NAMALWA (cell line): Measurements from ENCODE around the gene ZNF264.
A peak's percentile ranks its signal among the peaks of the same experiment; 100 is the strongest.
"Not testable (repeated sequence)": the region's sequence is repeated elsewhere in the genome, so short reads cannot be mapped to it uniquely, and the experiment has no call there.

Experiments used
- DNase-seq: peaks from one replicate; pipeline ENCODE4 v3.0.0-alpha.2; 2015; ENCODE audit warnings: low spot score

The ZNF264 gene

DNA sequence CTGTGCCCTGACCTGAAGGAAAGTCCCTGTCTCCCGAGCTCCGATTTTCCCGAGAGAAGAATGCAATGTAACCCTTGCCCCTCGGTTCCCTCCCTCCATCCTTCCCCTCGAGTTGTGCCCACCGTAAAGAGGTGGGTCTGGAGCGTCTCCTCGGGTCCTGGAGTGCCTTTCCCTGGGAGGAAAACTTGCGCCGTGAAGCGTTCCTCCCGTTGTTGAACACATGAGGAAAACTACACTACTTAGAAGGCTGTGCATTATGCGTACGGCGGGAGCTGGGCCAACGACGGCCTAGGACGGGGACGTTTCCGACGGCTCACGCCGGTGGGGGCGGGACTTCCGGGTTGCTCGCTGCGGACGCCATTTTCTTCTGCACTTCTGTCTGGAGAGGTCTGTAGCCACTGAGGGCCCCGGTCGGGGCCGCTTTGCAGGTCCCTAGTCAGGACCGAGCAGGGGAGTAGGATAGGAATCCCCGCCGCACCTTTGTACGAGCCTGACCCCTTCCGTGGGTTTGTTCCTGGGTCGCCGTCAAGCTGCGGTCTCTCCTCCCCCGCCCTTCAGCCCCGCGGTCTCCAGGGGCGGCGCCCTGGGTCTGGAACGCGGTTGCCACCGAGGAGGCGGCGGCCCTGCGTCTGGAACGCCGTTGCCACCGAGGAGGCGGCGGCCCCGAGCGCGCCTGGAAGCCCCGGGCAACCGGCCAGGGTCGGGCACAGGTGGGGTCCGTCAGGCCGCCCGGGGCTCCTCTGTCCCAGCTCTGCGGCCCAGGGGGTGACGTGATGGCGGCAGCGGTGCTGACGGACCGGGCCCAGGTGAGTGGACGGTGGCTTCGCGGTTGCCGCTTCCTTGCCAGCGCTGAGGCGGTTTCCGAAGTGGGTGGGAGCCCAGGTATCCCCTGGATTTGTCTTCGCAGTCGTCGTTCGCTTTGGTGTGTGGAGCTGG lies at the start of gene ZNF264:
Gene ZNF264 (plus strand): TSS at position 360 of the 936 bp plus-strand sequence. CDS start 414 bp downstream, at position 774.
- peak; percentile 83 for DNase-seq

GRCh38 chr19:57141699-57142098 lies 49.6 kb upstream of the ZNF264 start:
- no peak for DNase-seq

DNA sequence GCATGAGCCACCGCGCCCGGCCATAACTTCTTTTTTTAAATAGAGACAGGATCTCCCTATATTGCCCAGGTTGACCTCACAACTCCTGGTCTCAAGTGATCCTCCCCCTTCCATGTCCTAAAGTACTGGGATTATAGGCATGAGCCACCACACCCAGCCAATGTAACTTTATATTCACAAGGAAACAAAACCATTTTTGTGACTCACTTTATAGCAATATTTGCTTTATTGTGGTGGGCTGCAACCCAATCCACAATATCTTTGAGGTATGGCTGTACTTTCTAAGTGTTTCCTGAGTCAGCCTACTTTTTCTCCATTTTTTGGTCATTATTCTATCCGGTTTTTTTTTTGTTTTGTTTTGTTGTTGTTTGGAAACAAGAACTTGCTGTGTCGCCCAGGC lies 38.4 kb upstream of the ZNF264 start:
- no peak for DNase-seq

DNA sequence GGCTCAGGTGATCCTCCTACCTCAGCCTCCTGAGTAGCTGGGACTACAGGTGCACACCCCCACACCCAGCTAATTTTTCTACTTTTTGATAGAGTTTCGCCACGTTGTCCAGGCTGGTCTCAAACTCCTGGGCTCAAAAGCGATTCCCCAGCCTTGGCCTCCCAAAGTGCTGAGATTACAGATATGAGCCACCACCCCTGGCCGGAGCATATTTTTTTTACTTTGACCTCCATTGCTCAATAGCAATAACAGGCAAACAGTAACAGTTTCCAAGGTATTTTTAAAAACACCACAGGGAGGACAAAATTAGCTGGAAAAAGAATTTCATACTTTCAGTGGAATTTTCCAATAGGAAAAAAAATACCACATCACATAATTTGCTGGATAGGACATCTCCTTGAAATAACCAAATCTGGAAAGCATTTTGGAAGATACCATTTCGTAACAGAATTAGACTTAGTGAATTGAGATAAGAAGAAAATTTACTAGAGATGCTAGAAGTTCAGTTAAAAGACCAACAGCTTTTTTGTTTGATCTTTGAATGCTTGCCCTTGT lies 29.2 kb upstream of the ZNF264 start:
- DNase-seq = no peak

DNA sequence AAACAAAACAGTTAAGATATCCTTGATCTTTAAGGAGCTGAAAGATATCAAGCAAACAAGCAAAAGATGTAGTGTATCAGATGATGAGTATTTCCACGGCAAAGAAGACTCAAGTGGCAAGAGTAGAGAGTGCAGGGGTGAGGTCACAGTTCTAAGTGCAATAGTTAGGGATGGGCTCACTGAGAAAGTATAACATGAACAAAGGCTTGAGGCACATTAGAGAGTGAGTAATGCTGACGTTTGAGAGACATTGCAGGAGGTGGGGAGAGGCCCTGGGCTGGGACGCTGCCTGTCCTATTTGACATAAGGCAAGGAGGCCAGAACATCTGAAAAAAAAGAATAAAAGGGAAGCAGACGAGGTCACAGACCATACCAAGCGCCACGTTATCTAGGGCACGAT lies 25.5 kb upstream of the ZNF264 start:
- DNase-seq = no peak

DNA sequence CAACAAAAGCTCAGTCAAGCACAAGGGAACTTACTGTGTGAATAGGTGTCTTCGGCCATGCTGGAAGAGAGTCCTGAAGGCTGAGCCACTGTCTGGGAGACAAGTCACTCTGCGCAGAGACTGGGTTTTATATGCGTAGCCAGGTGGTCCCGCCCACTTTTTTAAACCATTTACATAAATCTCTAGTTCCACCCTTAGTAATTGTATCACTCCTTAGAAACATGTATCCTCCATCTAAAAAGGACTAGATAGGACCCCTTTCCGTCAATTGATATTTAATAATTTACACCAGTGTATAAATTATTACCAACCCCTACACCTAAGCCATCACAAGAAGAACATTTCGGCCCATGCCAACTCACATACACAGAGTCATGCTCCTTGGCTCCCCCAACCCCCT lies 23.9 kb upstream of the ZNF264 start, which contains the start of gene DUXA:
Gene DUXA (minus strand): TSS at position 101 of the 400 bp plus-strand sequence. CDS start 42 bp downstream, at position 59.
- no peak for DNase-seq

DNA sequence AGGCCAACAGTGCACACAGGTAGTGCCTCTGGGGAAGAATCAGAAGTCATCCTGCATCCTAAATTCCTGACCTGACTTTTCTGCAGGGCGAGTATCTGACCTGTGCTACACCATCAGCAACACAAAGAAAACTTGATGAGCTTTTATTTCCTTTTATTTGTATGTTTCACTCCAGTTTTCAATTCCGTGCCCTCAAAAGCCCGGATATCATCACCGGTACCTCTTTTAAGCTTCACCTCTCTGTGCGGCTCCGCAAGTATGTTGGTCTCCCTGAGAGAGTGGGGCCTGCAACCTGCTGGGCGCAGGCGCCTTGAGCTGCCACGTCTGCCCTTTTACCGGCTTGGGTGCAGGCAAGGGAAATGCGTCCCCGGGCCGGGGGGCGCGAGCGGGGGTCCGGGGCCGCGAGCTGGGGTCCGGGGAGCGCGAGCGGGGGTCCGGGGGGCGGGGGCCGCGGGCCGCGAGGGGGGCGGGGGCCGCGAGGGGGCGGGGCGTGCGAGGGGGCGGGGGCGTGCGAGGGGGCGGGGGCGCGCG lies 19.7 kb upstream of the ZNF264 start:
- no peak for DNase-seq

DNA sequence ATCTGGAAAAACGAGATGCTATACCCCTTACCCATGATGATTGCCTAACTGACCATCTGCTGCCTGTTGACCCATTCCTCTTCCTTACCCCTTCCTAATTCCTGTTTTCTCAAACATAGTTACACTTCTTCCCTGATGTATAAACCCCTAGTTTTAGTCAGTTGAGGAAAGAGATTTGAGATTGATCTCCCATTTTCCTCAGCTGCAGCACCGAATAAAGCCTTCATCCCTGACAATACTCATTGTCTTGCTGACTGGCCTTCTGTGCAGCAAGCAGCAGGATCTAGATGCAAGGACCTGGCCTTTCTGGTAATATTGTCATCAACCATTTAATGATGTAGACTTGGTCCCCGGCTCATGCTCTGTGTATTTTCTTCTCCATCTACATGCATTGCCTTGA lies 999 bp upstream of the ZNF264 start:
- no peak for DNase-seq

- DNase-seq = no peak
Observed at GRCh38 chr19:57192077-57192420, 749 bp downstream of the ZNF264 start.

DNA sequence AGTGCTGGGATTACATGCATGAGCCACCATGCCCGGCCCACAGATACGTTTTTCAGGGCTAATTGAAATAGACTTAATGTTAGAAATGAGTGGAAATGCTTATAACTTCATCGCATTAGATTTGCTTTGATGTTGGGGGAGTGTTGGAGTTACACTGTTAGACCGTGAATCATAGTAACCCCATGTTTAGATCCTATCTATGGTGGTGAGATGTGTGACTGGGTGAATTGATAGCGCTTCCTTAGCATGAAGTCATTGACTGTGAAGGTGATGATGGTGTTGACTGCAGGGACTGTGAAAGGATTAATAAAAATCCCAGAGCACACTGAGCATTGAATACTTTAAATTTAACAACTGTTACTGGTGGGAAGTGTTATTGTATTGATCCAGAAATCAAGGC lies 1.7 kb downstream of the ZNF264 start:
- no peak for DNase-seq

GRCh38 chr19:57197874-57198273 lies 6.6 kb downstream of the ZNF264 start:
- not testable (repeated sequence) for DNase-seq

DNA sequence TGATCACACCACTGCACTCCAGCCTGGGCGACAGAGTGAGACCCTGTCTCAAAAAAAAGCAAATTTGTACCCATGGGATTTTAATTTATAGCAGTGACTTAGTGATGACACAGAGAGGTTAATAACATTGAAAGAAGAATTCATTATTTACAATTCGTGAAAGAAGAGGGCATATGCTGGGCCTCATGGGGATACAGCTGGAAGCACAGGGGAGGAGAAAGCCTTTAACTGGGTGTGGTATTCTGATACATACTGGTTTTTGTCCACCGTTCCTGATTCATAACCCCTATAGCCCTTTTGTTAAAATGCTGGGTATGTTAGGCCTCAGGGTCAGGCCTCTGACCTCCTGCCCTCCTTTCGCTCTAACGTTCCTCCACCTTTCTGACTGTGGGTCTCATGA lies 10.9 kb downstream of the ZNF264 start:
- no peak for DNase-seq

- DNase-seq = no peak
Observed at GRCh38 chr19:57210381-57210780, 19.1 kb downstream of the ZNF264 start.

DNA sequence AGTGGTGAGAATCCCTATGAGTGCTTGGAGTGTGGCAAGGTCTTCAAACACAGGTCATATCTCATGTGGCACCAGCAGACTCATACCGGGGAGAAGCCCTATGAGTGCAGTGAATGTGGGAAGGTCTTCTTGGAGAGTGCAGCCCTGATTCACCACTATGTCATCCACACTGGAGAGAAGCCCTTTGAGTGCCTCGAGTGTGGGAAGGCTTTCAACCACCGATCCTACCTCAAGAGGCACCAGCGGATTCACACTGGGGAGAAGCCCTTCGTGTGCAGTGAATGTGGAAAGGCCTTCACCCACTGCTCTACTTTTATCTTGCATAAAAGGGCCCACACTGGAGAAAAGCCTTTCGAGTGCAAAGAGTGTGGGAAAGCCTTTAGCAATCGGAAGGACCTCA lies 20.8 kb downstream of the ZNF264 start:
- no peak for DNase-seq

DNA sequence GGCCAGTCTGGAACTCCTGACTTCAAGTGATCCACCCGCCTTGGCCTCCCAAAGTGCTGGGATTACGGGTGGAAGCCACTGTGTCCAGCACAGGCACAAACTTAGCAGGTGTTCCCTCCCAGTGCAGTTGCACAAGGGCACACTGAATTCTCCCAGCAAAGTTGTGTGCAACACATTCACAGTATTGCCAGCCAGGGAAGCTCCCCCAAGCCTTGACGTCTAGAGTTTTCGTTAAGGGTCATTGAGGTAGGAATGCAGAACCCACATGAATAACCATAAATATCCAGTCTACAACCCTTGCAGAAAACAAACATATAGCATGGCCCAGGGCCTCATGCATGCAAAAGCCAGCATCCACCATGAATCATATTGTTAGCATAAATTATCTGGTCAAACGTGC lies 36.2 kb downstream of the ZNF264 start:
- DNase-seq = no peak

DNA sequence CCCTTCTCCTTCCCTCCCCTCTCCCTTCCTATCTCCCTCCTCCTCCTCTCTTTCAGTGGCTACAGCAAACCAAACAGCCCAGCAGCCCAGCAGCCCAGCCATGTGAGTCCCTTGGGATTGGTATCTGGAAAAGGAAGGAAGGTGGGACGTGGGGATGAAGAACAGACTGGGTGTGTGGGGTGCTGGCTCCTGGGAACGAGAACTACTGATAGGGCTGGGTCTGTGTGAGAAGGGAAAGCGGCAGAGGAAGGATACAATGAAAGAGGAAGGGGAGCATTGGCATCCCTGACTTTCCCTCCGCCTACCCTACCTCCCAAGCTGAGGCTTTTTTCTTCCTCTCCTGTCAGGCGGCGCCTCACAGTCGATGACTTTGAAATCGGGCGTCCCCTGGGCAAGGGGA lies 40.4 kb downstream of the ZNF264 start:
- no peak for DNase-seq

DNA sequence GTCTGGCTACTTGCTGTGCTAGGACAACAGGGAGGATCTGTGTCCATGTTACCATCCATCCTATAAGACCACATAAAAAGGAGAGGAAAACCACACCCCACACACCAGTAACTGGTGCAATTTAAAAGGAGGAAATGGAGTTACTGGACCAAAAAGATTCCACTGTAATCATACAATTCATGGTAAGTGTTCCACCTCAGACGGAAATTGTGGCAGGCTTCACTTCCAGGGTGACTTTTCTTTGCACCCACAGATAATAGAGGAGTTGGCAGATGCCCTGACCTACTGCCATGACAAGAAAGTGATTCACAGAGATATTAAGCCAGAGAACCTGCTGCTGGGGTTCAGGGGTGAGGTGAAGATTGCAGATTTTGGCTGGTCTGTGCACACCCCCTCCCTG lies 41.9 kb downstream of the ZNF264 start:
- DNase-seq = no peak

- DNase-seq = no peak
Observed at GRCh38 chr19:57239982-57240310, 48.6 kb downstream of the ZNF264 start.

DNA sequence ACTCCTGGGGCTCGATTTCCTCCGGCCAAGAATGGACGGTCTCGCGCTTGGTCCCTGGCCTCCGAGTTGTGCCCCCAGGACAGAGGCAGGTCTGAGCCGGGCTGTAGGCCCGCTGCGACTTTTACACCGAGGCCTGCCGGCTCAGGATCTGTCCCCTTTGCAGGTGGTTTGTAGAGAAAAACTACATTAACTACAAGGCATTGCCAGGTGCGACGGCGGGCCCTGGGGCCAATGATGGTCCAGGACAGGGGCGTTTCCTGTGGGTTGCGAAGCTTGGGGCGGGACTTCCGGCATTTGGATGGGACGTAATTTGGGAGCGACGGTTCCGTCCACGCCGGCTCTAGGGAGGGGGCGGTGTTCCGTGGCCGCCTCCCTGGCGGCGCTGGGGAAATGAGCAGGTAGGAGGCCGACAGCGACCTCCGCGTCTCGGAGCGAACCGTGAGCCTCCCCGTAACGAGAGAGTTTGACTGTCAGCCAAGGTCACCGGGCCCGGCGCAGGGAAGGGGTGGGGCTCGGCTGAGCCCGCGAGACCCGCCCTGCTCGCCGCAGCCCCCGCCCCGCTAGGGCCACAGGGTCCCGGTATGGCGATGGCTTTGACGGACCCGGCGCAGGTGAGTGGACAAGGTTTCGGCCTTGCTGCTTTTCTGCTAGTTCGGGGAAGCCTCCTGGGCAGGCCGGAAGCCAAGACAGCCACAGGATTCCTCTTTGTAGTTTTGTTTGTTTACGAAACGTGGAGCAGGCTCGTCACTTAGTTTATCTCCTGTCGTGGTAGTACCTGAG lies 49.2 kb downstream of the ZNF264 start, which contains the start of gene ZNF805:
Gene ZNF805 (plus strand): TSS at position 322 of the 780 bp plus-strand sequence. CDS start 260 bp downstream, at position 582.
- DNase-seq = peak; percentile 96

DNA sequence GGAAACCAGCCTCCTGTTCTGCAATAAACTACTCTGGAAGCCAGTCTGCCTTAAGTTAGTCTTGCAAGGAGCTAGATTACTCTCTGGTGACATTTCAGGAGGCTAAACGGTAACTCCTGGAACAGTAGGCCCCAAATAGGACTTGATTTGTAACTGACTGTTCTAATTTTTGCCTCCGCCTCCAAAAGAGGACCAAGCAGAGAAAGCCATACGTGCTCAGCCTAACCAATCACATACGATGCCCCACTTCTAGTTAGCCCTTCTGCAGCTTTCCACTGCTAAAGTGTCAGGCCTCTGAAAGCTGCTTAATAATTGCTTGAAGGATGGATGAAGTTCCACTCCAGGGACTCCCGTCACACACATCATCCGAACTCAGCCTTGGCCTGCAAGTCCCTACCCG lies 49.9 kb downstream of the ZNF264 start:
- peak; percentile 30 for DNase-seq

DNA sequence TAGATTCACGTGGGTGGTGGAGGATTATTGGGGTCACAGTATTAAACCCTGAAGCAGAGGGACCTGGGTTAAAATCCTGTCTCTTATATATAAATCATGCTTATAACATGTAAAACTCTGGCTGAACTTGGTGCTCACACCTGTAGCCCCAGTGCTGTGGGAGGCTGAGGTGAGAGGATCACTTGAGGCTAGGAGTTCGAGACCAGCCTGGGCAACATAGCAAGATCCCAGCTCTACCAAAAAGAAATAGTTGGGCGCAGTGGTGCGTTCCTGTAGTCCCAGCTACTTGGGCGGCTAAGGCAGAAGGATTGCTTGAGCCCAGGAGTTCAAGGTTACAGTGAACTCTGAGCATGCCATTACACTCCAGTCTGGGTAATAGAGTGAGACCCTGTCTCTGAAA lies 51.5 kb downstream of the ZNF264 start:
- DNase-seq = no peak

DNA sequence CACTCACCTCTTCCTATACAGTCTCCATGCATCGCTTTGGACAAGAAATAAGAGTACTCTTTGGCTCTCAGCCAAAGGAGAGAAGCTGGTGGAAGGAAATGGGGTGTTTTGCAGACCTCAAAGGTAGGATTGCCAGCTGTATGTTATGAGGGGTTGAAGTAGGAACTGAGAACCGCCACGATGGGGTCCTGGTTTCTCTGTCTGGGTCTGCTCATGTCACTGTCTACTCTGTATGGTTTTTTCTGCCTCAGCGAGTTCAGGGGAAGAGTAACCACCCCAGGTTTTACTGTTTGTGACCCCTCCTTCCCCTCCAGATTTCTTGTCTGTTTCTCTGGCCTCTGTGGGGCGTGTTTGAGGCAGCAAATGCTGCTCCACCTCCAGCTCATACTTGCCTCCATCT lies 53.2 kb downstream of the ZNF264 start:
- DNase-seq = no peak

DNA sequence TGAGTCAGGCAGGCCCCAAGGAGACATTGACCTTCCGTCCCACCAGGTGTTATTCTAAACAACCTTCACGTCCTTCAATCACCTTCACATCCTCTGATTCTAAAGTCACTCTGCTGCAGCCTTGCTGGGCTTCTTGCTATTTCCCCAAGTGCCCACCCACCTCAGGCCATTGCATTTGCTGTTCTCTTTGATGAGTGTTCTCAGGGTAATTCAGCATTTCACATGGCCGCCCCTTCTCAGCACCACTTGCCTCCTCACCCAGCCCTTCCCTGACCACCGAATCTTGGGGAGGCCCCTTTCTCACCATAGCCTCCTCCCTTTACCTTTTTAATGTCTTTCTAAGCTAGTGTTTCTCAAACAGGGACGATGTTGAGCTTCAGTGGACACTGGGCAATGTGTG lies 53.8 kb downstream of the ZNF264 start:
- no peak for DNase-seq
